HL-60 (cell line): Measurements from ENCODE around the gene CPED1.

Experiments
- CTCF ChIP-seq: IDR thresholded peaks from one replicate; pipeline ENCODE4 v1.5.1; 2011; ENCODE audit warnings: low read length, control low read depth, inconsistent platforms; ENCODE audit not compliant: insufficient read depth
- REST ChIP-seq: IDR thresholded peaks from 2 replicates; pipeline ENCODE4 v1.6.1; 2012; ENCODE audit warnings: low read depth; ENCODE audit not compliant: insufficient replicate concordance

GRCh38 chr7:120979765-120980499 is 8.6 kb upstream of the CPED1 start:
- TF ChIP-seq REST (no peak), CTCF (no peak)
